Trophoblast cell (in vitro differentiated cells and primary cell): ENCODE results near the gene ELP4.

ENCODE experiments used
- DNase-seq, 2 donors: peaks; one replicate each; pipeline ENCODE4 v3.0.0-alpha.2; 2016
- H2AFZ ChIP-seq: 2 replicates; pipeline ENCODE4 v1.6.1; 2013; ENCODE audit warnings: low read length, moderate library complexity, mild to moderate bottlenecking; ENCODE audit not compliant: insufficient read depth, poor library complexity
- H2AK5ac ChIP-seq: 2 replicates; pipeline ENCODE4 v1.6.1; 2013; ENCODE audit warnings: mild to moderate bottlenecking, low read length
- H2BK120ac ChIP-seq: 2 replicates; pipeline ENCODE4 v1.6.1; 2013; ENCODE audit warnings: low read length, mild to moderate bottlenecking, moderate library complexity; ENCODE audit not compliant: insufficient read depth, poor library complexity
- H2BK12ac ChIP-seq: 2 replicates; pipeline ENCODE4 v1.6.1; 2013; ENCODE audit warnings: mild to moderate bottlenecking, low read length, moderate library complexity
- H2BK5ac ChIP-seq: 2 replicates; pipeline ENCODE4 v1.6.1; 2013; ENCODE audit warnings: low read length, low read depth, moderate library complexity, mild to moderate bottlenecking; ENCODE audit not compliant: poor library complexity
- H3K14ac ChIP-seq: 2 replicates; pipeline ENCODE4 v1.6.1; 2013; ENCODE audit warnings: mild to moderate bottlenecking, low read length
- H3K18ac ChIP-seq: 2 replicates; pipeline ENCODE4 v1.6.1; 2013; ENCODE audit warnings: mild to moderate bottlenecking, low read length
- H3K23ac ChIP-seq: 2 replicates; pipeline ENCODE4 v1.6.1; 2013; ENCODE audit warnings: low read length
- H3K27ac ChIP-seq: 2 replicates; pipeline ENCODE4 v1.5.1; 2013; ENCODE audit warnings: low read depth, mild to moderate bottlenecking, inconsistent platforms, low read length, moderate library complexity
- H3K27me3 ChIP-seq: 2 replicates; pipeline ENCODE4 v1.6.1; 2013; ENCODE audit warnings: inconsistent platforms, mild to moderate bottlenecking, low read length, moderate library complexity; ENCODE audit not compliant: insufficient read depth
- H3K36me3 ChIP-seq, 2 experiments: 1 replicate in 1 of 2; 2 replicates in 1 of 2; pipeline ENCODE4 v1.6.1; 2013; ENCODE audit warnings: low read length in 2 of 2, mild to moderate bottlenecking in 2 of 2, moderate library complexity in 1 of 2; ENCODE audit not compliant: insufficient read depth in 2 of 2, control insufficient read depth in 1 of 2
- H3K4ac ChIP-seq: 2 replicates; pipeline ENCODE4 v1.6.1; 2013; ENCODE audit warnings: low read depth, mild to moderate bottlenecking, low read length, moderate library complexity
- H3K4me1 ChIP-seq, 2 experiments: 1 replicate in 1 of 2; 2 replicates in 1 of 2; pipeline ENCODE4 v1.6.1; 2013; ENCODE audit warnings: low read length in 2 of 2, mild to moderate bottlenecking in 2 of 2, moderate library complexity in 1 of 2; ENCODE audit not compliant: insufficient read depth in 2 of 2, control insufficient read depth in 1 of 2
- H3K4me2 ChIP-seq: 2 replicates; pipeline ENCODE4 v1.6.1; 2013; ENCODE audit warnings: inconsistent platforms, mild to moderate bottlenecking, low read length, moderate library complexity
- H3K4me3 ChIP-seq: 2 replicates; pipeline ENCODE4 v1.5.1; 2013; ENCODE audit warnings: mild to moderate bottlenecking, low read depth, low read length, inconsistent platforms
- H3K79me1 ChIP-seq: one replicate; pipeline ENCODE4 v1.6.1; 2013; ENCODE audit warnings: low read length
- H3K79me2 ChIP-seq: 2 replicates; pipeline ENCODE4 v1.6.1; 2013; ENCODE audit warnings: low read length, mild to moderate bottlenecking; ENCODE audit not compliant: control insufficient read depth, insufficient read depth, poor library complexity
- H3K9ac ChIP-seq: 2 replicates; pipeline ENCODE4 v1.6.1; 2013; ENCODE audit warnings: mild to moderate bottlenecking, low read length
- H3K9me3 ChIP-seq: 2 replicates; pipeline ENCODE4 v1.6.1; 2013; ENCODE audit warnings: low read depth, mild to moderate bottlenecking, control low read depth, inconsistent platforms, low read length; ENCODE audit not compliant: insufficient read depth
- H4K12ac ChIP-seq: 2 replicates; pipeline ENCODE4 v1.6.1; 2013; ENCODE audit warnings: low read depth, mild to moderate bottlenecking, low read length, moderate library complexity
- H4K8ac ChIP-seq: 2 replicates; pipeline ENCODE4 v1.6.1; 2013; ENCODE audit warnings: low read depth, mild to moderate bottlenecking, low read length, moderate library complexity
- H4K91ac ChIP-seq: one replicate; pipeline ENCODE4 v1.6.1; 2013; ENCODE audit warnings: low read depth, mild to moderate bottlenecking, low read length, moderate library complexity
- WGBS: extraction: QIAGEN DNeasy Blood & Tissue Kit; methylation state at CpG from one replicate; pipeline ENCODE4 v1.1.7; 2013; ENCODE audit warnings: missing lambda C conversion rate; ENCODE audit not compliant: insufficient read length, insufficient coverage; ENCODE audit errors: extremely low coverage; 5-methylcytosine and 5-hydroxymethylcytosine counted together

Gene ELP4

GRCh38 chr11:31812383-31813381, 303.1 kb downstream of the ELP4 start:
- peaks cover 95% of the 10 kb centered on the region for H3K27me3 ChIP-seq
- H3K4me2 ChIP-seq: peak overlapping the region; percentile 50
- H2BK120ac ChIP-seq: no peak overlapping the region
- WGBS: no CpG with 5 or more reads among the region's 63 CpGs
- H3K79me2 ChIP-seq: no peaks in the 10 kb centered on the region
- H3K9ac ChIP-seq: no peak overlapping the region
- no peak overlapping the region for H2AK5ac ChIP-seq
- H3K18ac ChIP-seq: no peak overlapping the region
- no peak overlapping the region for H4K12ac ChIP-seq
- no peak overlapping the region for H2AFZ ChIP-seq
- peaks cover 17 to 27% of the 10 kb centered on the region in 2 experiments for H3K4me1 ChIP-seq
- no peak overlapping the region for H2BK12ac ChIP-seq
- DNase-seq: peak in 1 of 2 donors; percentile 25
- H3K36me3 ChIP-seq: no peaks in the 10 kb centered on the region
- H3K14ac ChIP-seq: no peak overlapping the region
- no peak overlapping the region for H4K8ac ChIP-seq
- H2BK5ac ChIP-seq: no peak overlapping the region
- H3K23ac ChIP-seq: no peak overlapping the region
- H3K79me1 ChIP-seq: no peaks in the 10 kb centered on the region
- H3K4ac ChIP-seq: no peak overlapping the region
- no peak overlapping the region for H3K27ac ChIP-seq
- H3K9me3 ChIP-seq: peaks cover 6% of the 10 kb centered on the region
- H3K4me3 ChIP-seq: no peak overlapping the region
- no peak overlapping the region for H4K91ac ChIP-seq

- no peak overlapping the region for H2BK12ac ChIP-seq
- peaks cover 6% of the 10 kb centered on the region for H3K9me3 ChIP-seq
- H3K18ac ChIP-seq: no peak overlapping the region
- H3K4ac ChIP-seq: no peak overlapping the region
- H3K27ac ChIP-seq: no peak overlapping the region
- H3K79me2 ChIP-seq: no peaks in the 10 kb centered on the region
- H4K91ac ChIP-seq: no peak overlapping the region
- no peak overlapping the region for H3K14ac ChIP-seq
- H3K4me3 ChIP-seq: no peak overlapping the region
- H3K9ac ChIP-seq: no peak overlapping the region
- no peaks in the 10 kb centered on the region for H3K36me3 ChIP-seq
- no peak overlapping the region for H2BK120ac ChIP-seq
- no CpG with 5 or more reads among the region's 35 CpGs for WGBS
- H2AK5ac ChIP-seq: no peak overlapping the region
- H3K79me1 ChIP-seq: no peaks in the 10 kb centered on the region
- peaks cover 98% of the 10 kb centered on the region for H3K27me3 ChIP-seq
- H3K4me2 ChIP-seq: peak overlapping the region; percentile 50
- peaks cover 21 to 31% of the 10 kb centered on the region in 2 experiments for H3K4me1 ChIP-seq
- H3K23ac ChIP-seq: no peak overlapping the region
- no peak overlapping the region for H4K8ac ChIP-seq
- no peak overlapping the region for H2AFZ ChIP-seq
- H4K12ac ChIP-seq: no peak overlapping the region
- peak in 1 of 2 donors; percentile 52 for DNase-seq
- no peak overlapping the region for H2BK5ac ChIP-seq
Observed at GRCh38 chr11:31813391-31814175, 304.0 kb downstream of the ELP4 start.

GRCh38 chr11:31814176-31814868, 304.8 kb downstream of the ELP4 start:
- Histone ChIP-seq H3K23ac (no peak overlapping the region), H2BK120ac (no peak overlapping the region), H3K27me3 (peaks cover 97% of the 10 kb centered on the region), H3K27ac (no peak overlapping the region), H4K12ac (no peak overlapping the region), H2AK5ac (no peak overlapping the region), H3K4me3 (no peak overlapping the region), H2AFZ (no peak overlapping the region), H4K91ac (no peak overlapping the region), H2BK12ac (no peak overlapping the region), H3K9me3 (peaks cover 9% of the 10 kb centered on the region), H3K18ac (no peak overlapping the region), H3K36me3 (no peaks in the 10 kb centered on the region), H3K9ac (no peak overlapping the region), H3K79me2 (no peaks in the 10 kb centered on the region), H3K4me1 (peaks cover 21 to 31% of the 10 kb centered on the region in 2 experiments), H3K79me1 (no peaks in the 10 kb centered on the region), H2BK5ac (no peak overlapping the region), H3K4ac (no peak overlapping the region), H4K8ac (no peak overlapping the region), H3K14ac (no peak overlapping the region), H3K4me2 (no peak overlapping the region)
- peak in 1 of 2 donors; percentile 3 for DNase-seq
- WGBS: no CpG with 5 or more reads among the region's 38 CpGs
